ENCODE measurements around the gene ANKRD11. TPM values are rescaled to one million over a fixed set of nuclear protein-coding genes. Genes with fewer than 3 reads are reported as not detected.

Gene ANKRD11
- total and polyA plus RNA-seq, 2 donors (not counting 1 experiment from before 2014, with no cell fraction given) = 41.5 to 71.2 TPM

- no peak overlapping the region for H2AFZ ChIP-seq (ENCODE audit: low read length)
- H3K9ac ChIP-seq (ENCODE audit: insufficient read depth, low read length) = no peak overlapping the region
- peaks cover 3% of the 10 kb centered on the region for H4K20me1 ChIP-seq (ENCODE audit: control insufficient read depth, extremely low read depth, insufficient read depth, low read length)
- H3K4me2 ChIP-seq (ENCODE audit: extremely low read depth, insufficient read depth, low read length) = no peak overlapping the region
- peaks cover 92% of the 10 kb centered on the region for H3K79me2 ChIP-seq (ENCODE audit: control insufficient read depth, insufficient read depth, low read length)
- H3K4me3 ChIP-seq (replicated peaks in 1 of 4; ENCODE audit: control extremely low read depth in 1 of 4, insufficient read depth in 1 of 4, low read depth in 3 of 4, low read length in 4 of 4) = no peak overlapping the region
- DNase-seq (ENCODE audit: low read depth in 2 of 2) = no peak
- peaks cover 11% of the 10 kb centered on the region for H3K4me1 ChIP-seq (ENCODE audit: control insufficient read depth, extremely low read depth, insufficient read depth, low read length)
- no peak overlapping the region for H3K27ac ChIP-seq (ENCODE audit: insufficient read depth, low read length)
- no peaks in the 10 kb centered on the region for H3K27me3 ChIP-seq (ENCODE audit: control insufficient read depth, insufficient read depth, low read length)
- no peaks in the 10 kb centered on the region for H3K9me3 ChIP-seq (ENCODE audit: control insufficient read depth, insufficient read depth, low read depth, low read length)
- TF ChIP-seq CTCF (conservative IDR thresholded peaks at IDR 0.05 in 1 of 2, IDR thresholded peaks at IDR 0.05 in 1 of 2; ENCODE audit: low read depth in 1 of 2, low read length in 2 of 2) (no peak), EZH2 (IDR thresholded peaks at IDR 0.05; ENCODE audit: low read length, missing control alignments) (no peak)
- H3K36me3 ChIP-seq (ENCODE audit: control insufficient read depth, insufficient read depth, low read length) = peaks cover 3% of the 10 kb centered on the region
Measured at GRCh38 chr16:89347807-89348206, 142.6 kb downstream of the ANKRD11 start.

DNA sequence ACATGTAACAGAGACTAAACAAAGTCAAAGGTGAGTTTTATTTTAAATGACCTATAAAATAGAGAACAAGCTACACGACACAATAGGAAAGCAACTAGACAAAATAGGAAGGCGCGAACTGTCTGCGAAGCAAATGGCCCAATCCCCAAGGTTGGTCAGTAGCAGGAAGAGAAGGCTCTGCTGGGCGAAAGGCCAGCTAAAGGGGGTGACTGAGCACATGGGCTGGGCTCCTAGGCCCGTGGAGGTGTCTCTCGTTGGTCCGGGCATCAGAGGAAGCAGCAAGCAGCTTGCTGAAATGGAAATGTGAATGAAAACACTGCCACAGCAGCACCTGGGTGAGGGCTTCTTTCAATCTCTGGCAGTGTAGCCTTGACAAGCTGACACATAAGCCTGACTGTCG, 143.5 kb downstream of the ANKRD11 start:
- TF ChIP-seq CTCF (conservative IDR thresholded peaks at IDR 0.05 in 1 of 2, IDR thresholded peaks at IDR 0.05 in 1 of 2; ENCODE audit: low read depth in 1 of 2, low read length in 2 of 2) (no peak), EZH2 (IDR thresholded peaks at IDR 0.05; ENCODE audit: low read length, missing control alignments) (no peak)
- peaks cover 3% of the 10 kb centered on the region for H4K20me1 ChIP-seq (ENCODE audit: control insufficient read depth, extremely low read depth, insufficient read depth, low read length)

GRCh38 chr16:89345642-89346150, 144.7 kb downstream of the ANKRD11 start:
- no peak for DNase-seq (ENCODE audit: low read depth in 2 of 2)
- Histone ChIP-seq H3K9me3 (ENCODE audit: control insufficient read depth, insufficient read depth, low read depth, low read length) (no peaks in the 10 kb centered on the region), H2AFZ (ENCODE audit: low read length) (no peak overlapping the region), H4K20me1 (ENCODE audit: control insufficient read depth, extremely low read depth, insufficient read depth, low read length) (peaks cover 3% of the 10 kb centered on the region), H3K36me3 (ENCODE audit: control insufficient read depth, insufficient read depth, low read length) (peaks cover under 1% of the 10 kb centered on the region), H3K4me2 (ENCODE audit: extremely low read depth, insufficient read depth, low read length) (peak overlapping the region; percentile 70), H3K9ac (ENCODE audit: insufficient read depth, low read length) (no peak overlapping the region), H3K4me3 (replicated peaks in 1 of 4; ENCODE audit: control extremely low read depth in 1 of 4, insufficient read depth in 1 of 4, low read depth in 3 of 4, low read length in 4 of 4) (no peak overlapping the region), H3K27ac (ENCODE audit: insufficient read depth, low read length) (no peak overlapping the region), H3K4me1 (ENCODE audit: control insufficient read depth, extremely low read depth, insufficient read depth, low read length) (peaks cover 11% of the 10 kb centered on the region), H3K79me2 (ENCODE audit: control insufficient read depth, insufficient read depth, low read length) (peaks cover 92% of the 10 kb centered on the region), H3K27me3 (ENCODE audit: control insufficient read depth, insufficient read depth, low read length) (no peaks in the 10 kb centered on the region)
- TF ChIP-seq EZH2 (IDR thresholded peaks at IDR 0.05; ENCODE audit: low read length, missing control alignments) = no peak
- TF ChIP-seq CTCF (conservative IDR thresholded peaks at IDR 0.05 in 1 of 2, IDR thresholded peaks at IDR 0.05 in 1 of 2; ENCODE audit: low read depth in 1 of 2, low read length in 2 of 2) = no peak

More for the DNA sequence above, 143.5 kb downstream of the ANKRD11 start:
- Histone ChIP-seq H3K9ac (ENCODE audit: insufficient read depth, low read length) (no peak overlapping the region), H3K4me3 (replicated peaks in 1 of 4; ENCODE audit: control extremely low read depth in 1 of 4, insufficient read depth in 1 of 4, low read depth in 3 of 4, low read length in 4 of 4) (no peak overlapping the region), H3K4me1 (ENCODE audit: control insufficient read depth, extremely low read depth, insufficient read depth, low read length) (peaks cover 11% of the 10 kb centered on the region), H3K4me2 (ENCODE audit: extremely low read depth, insufficient read depth, low read length) (no peak overlapping the region), H3K27me3 (ENCODE audit: control insufficient read depth, insufficient read depth, low read length) (no peaks in the 10 kb centered on the region), H3K36me3 (ENCODE audit: control insufficient read depth, insufficient read depth, low read length) (peaks cover 3% of the 10 kb centered on the region), H3K27ac (ENCODE audit: insufficient read depth, low read length) (no peak overlapping the region), H2AFZ (ENCODE audit: low read length) (no peak overlapping the region), H3K9me3 (ENCODE audit: control insufficient read depth, insufficient read depth, low read depth, low read length) (no peaks in the 10 kb centered on the region), H3K79me2 (ENCODE audit: control insufficient read depth, insufficient read depth, low read length) (peaks cover 92% of the 10 kb centered on the region)
- no peak for DNase-seq (ENCODE audit: low read depth in 2 of 2)
